ENCODE data around the gene ZMIZ1.

The ZMIZ1 gene

DNA sequence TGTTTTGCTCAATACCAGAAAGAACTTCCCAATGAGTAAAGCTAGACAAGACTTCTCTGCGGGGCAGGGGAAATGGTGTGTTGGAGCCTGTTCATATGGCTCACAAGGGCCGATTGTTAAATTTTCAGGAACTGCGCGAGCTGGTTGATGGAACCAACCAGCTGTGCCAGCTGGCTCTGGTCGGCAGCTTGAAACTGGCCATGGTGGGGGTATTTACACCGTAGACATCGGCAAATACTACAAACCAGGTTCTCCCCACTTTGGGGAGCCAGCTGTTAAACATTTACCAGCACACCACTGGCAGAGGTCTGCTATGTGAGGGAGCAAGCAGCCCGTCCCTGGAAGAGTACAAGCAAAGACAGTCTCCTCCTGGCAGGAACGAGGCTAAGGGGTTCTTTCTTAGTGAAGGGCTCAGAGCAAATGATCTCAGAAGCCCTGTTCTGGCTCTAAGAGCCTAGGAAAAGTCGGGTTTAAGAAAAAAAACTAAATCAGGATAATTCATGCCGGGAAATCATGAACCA is 8.8 kb upstream of the ZMIZ1 start:
- no peak for TF ChIP-seq TAF1 (IDR thresholded peaks at IDR 0.05; ENCODE audit: borderline replicate concordance, insufficient read depth, low read length)
- no peak for TF ChIP-seq SIN3A (IDR thresholded peaks at IDR 0.05; ENCODE audit: borderline replicate concordance, insufficient read depth, low read length)
- no peak for TF ChIP-seq POLR2AphosphoS5 (IDR thresholded peaks at IDR 0.05; ENCODE audit: low read depth, low read length)
- TF ChIP-seq FOXP2 (optimal IDR thresholded peaks at IDR 0.05; ENCODE audit: borderline replicate concordance, extremely low read depth, extremely low read length, insufficient read depth) = no peak
- TF ChIP-seq, protein P1, sequence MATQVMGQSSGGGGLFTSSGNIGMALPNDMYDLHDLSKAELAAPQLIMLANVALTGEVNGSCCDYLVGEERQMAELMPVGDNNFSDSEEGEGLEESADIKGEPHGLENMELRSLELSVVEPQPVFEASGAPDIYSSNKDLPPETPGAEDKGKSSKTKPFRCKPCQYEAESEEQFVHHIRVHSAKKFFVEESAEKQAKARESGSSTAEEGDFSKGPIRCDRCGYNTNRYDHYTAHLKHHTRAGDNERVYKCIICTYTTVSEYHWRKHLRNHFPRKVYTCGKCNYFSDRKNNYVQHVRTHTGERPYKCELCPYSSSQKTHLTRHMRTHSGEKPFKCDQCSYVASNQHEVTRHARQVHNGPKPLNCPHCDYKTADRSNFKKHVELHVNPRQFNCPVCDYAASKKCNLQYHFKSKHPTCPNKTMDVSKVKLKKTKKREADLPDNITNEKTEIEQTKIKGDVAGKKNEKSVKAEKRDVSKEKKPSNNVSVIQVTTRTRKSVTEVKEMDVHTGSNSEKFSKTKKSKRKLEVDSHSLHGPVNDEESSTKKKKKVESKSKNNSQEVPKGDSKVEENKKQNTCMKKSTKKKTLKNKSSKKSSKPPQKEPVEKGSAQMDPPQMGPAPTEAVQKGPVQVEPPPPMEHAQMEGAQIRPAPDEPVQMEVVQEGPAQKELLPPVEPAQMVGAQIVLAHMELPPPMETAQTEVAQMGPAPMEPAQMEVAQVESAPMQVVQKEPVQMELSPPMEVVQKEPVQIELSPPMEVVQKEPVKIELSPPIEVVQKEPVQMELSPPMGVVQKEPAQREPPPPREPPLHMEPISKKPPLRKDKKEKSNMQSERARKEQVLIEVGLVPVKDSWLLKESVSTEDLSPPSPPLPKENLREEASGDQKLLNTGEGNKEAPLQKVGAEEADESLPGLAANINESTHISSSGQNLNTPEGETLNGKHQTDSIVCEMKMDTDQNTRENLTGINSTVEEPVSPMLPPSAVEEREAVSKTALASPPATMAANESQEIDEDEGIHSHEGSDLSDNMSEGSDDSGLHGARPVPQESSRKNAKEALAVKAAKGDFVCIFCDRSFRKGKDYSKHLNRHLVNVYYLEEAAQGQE (IDR thresholded peaks at IDR 0.05; ENCODE audit: insufficient read depth in 1 of 2, low read depth in 2 of 2, low read length in 2 of 2) = no peak

DNA sequence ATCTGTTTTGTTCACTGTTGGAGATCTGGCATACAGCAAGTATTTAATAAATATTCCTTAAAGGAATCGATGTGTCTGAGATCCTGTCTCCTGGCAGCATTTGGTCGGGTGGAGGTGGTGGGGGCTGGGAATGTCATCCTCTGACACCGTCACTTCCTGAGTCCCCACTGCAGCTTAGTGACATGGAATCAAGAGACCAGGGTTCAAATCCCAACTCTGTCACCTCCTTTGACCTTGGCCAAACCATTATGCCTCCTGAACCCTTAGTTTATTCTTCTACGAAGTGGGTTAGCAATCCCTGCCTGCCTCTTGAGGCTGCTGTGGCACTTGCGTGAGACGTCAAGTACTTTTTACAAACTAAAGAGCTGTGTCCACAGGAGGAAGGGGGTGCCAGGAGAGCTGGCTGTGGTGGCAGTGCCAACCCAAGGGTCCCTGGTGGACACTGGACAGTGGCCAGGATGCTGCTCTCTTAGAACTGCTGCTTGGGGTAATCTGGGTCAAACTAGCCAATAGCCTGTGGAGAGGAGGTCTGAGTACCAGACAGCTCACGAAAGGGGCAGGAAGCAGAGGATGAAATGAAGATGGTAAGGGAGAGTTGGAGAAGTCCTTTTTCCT is 8.0 kb upstream of the ZMIZ1 start:
- TF ChIP-seq, protein P1 (IDR thresholded peaks at IDR 0.05; ENCODE audit: insufficient read depth in 1 of 2, low read depth in 2 of 2, low read length in 2 of 2) = no peak
- TF ChIP-seq TAF1 (IDR thresholded peaks at IDR 0.05; ENCODE audit: borderline replicate concordance, insufficient read depth, low read length) (no peak), POLR2AphosphoS5 (IDR thresholded peaks at IDR 0.05; ENCODE audit: low read depth, low read length) (no peak), FOXP2 (optimal IDR thresholded peaks at IDR 0.05; ENCODE audit: borderline replicate concordance, extremely low read depth, extremely low read length, insufficient read depth) (no peak), SIN3A (IDR thresholded peaks at IDR 0.05; ENCODE audit: borderline replicate concordance, insufficient read depth, low read length) (no peak)

GRCh38 chr10:79061441-79062315 is 7.1 kb upstream of the ZMIZ1 start:
- TF ChIP-seq, protein P1 (IDR thresholded peaks at IDR 0.05; ENCODE audit: insufficient read depth in 1 of 2, low read depth in 2 of 2, low read length in 2 of 2) = no peak
- TF ChIP-seq POLR2AphosphoS5 (IDR thresholded peaks at IDR 0.05; ENCODE audit: low read depth, low read length) (no peak), SIN3A (IDR thresholded peaks at IDR 0.05; ENCODE audit: borderline replicate concordance, insufficient read depth, low read length) (no peak), TAF1 (IDR thresholded peaks at IDR 0.05; ENCODE audit: borderline replicate concordance, insufficient read depth, low read length) (no peak), FOXP2 (optimal IDR thresholded peaks at IDR 0.05; ENCODE audit: borderline replicate concordance, extremely low read depth, extremely low read length, insufficient read depth) (no peak)

- TF ChIP-seq, protein P1 (IDR thresholded peaks at IDR 0.05; ENCODE audit: insufficient read depth in 1 of 2, low read depth in 2 of 2, low read length in 2 of 2) = no peak
- no peak for TF ChIP-seq SIN3A (IDR thresholded peaks at IDR 0.05; ENCODE audit: borderline replicate concordance, insufficient read depth, low read length)
- TF ChIP-seq POLR2AphosphoS5 (IDR thresholded peaks at IDR 0.05; ENCODE audit: low read depth, low read length) = no peak
- TF ChIP-seq FOXP2 (optimal IDR thresholded peaks at IDR 0.05; ENCODE audit: borderline replicate concordance, extremely low read depth, extremely low read length, insufficient read depth) = no peak
- TF ChIP-seq TAF1 (IDR thresholded peaks at IDR 0.05; ENCODE audit: borderline replicate concordance, insufficient read depth, low read length) = no peak
These were observed 5.7 kb upstream of the ZMIZ1 start for GRCh38 chr10:79063071-79063491.
